Gastrocnemius medialis (tissue), 4 donors: ENCODE measurements around the gene BCAR1. TPM values are rescaled to one million over a fixed set of nuclear protein-coding genes. Genes with fewer than 3 reads are reported as not detected.

Experiments
- ATAC-seq, 2 donors: fragments of 150-250 bp; one replicate each; pipeline ENCODE4 v1.9.1; 2016
- DNase-seq, 2 donors: peaks; one replicate each; pipeline ENCODE4 v3.0.0-alpha.2; 2019
- H3K27ac ChIP-seq, 4 donors: fragments of 200-600 bp; sonication (generic); 1 replicate in 1 of 4; 2 replicates in 3 of 4; pipeline ENCODE4 v1.5.1; 2016 to 2018; ENCODE audit warnings: mild to moderate bottlenecking in 2 of 4, moderate library complexity in 1 of 4
- H3K27me3 ChIP-seq, 3 donors: fragments of 200-600 bp; sonication (generic) in 2 of 3; 1 replicate in 1 of 3; 2 replicates in 2 of 3; pipeline versions ENCODE4 v1.5.1 to v1.6.0; 2016 to 2019; ENCODE audit warnings: mild to moderate bottlenecking in 1 of 3, moderate library complexity in 1 of 3
- H3K36me3 ChIP-seq, 2 donors: fragments of 200-600 bp; sonication (generic) in 1 of 2; one replicate each; pipeline ENCODE4 v1.5.1; 2017 to 2018
- H3K4me1 ChIP-seq, 2 donors: fragments of 200-600 bp; sonication (generic) in 1 of 2; one replicate each; pipeline ENCODE4 v1.5.1; 2016 to 2017; ENCODE audit warnings: mild to moderate bottlenecking in 2 of 2
- H3K4me3 ChIP-seq, 4 donors: fragments of 200-600 bp; sonication (generic) in 3 of 4; 1 replicate in 1 of 4; 2 replicates in 3 of 4; pipeline ENCODE4 v1.5.1; 2016 to 2019; ENCODE audit warnings: mild to moderate bottlenecking in 2 of 4
- H3K9me3 ChIP-seq, 3 donors: fragments of 200-600 bp; sonication (generic) in 2 of 3; 1 replicate in 1 of 3; 2 replicates in 2 of 3; pipeline ENCODE4 v1.5.1; 2016 to 2019
- POLR2A ChIP-seq, 2 donors: fragments of 450-650 bp; IDR thresholded peaks; one replicate each; pipeline ENCODE4 v1.6.1; 2017; ENCODE audit warnings: antibody characterized with exemption in 2 of 2, mild to moderate bottlenecking in 2 of 2, moderate library complexity in 2 of 2
- in situ Hi-C, 4 donors: fragments of 200-750 bp; cut with MboI; loops; one replicate each; pipeline versions ENCODE4 v1.15.0 to v1.8.0; 2017; ENCODE audit warnings: low sequenced_read_pairs in 4 of 4
- intact Hi-C: fragments of 100-400 bp; cut with DNase I; formaldehyde crosslinking; loops from one replicate; pipeline ENCODE4 v1.15.1; 2023; ENCODE audit warnings: low total_unique reads
- total RNA-seq, 4 donors: library from RNA; depleted of rRNA; stranded (reverse); fragments of >200 nt; gene quantifications; one replicate each; pipeline versions ENCODE4 v1.1.0 to v1.2.3, GENCODE V29; 2016
- TF ChIP-seq, protein P1 (sequence below), 5 experiments: fragments of 450-650 bp in 3 of 5; fragments of 200-600 bp in 2 of 5; sonication (generic) in 2 of 5; IDR thresholded peaks in 4 of 5; conservative IDR thresholded peaks in 1 of 5; 1 replicate in 4 of 5; 2 replicates in 1 of 5; pipeline ENCODE4 v1.5.1; 2016 to 2019; ENCODE audit warnings: antibody characterized with exemption in 5 of 5, mild to moderate bottlenecking in 3 of 5, moderate library complexity in 3 of 5

Gene BCAR1
- total RNA-seq, 4 donors from 2014 or later = 101 to 153 (median 145) TPM

DNA sequence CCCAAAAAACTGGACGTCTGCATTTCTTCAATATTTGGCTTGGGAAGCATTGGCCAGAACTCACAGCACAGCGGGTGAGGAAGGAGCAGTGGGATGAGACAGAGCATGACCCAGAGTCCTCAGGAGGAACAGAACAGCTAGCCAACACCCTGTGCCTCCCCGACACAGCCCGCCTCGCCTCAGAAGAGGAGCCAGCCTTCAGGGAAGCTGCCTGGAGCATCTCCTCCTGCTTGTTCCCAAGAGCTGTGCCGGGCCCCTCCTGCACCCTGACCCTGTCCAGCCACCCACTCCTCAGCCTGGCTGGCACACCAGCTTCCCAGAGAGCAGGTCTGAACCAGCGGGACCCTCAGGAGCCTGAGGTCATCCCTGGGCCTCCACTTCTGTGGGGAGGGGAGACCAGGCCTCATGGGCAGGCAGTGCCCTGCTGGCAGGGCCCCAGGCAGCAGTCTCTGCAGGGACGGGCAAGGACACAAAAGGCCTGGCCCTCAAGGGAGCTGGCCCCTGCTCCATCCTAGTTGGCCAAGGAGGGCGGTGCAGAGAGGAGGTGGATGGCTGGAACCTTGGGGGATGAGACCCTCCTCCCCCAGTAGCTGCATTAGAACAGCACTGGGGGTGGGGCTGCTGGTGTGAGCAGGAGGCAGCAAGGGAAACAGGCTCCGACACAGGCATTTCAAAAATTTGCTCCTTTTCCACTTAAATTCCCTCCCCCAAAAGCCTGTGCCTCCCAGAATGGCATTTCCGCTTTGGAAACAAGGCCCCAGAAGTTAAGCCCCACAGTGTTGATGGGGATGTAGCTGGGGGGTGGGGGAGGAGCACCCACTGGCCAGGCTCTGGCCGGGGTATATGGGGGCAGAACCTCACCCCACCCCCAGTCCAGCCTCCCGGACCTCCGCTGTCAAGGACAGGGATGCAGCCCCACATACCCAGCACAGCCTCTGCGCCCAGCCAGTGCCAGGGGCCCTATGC, 1.8 kb upstream of the BCAR1 start:
- no peaks in the 10 kb centered on the region for H3K27me3 ChIP-seq

DNA sequence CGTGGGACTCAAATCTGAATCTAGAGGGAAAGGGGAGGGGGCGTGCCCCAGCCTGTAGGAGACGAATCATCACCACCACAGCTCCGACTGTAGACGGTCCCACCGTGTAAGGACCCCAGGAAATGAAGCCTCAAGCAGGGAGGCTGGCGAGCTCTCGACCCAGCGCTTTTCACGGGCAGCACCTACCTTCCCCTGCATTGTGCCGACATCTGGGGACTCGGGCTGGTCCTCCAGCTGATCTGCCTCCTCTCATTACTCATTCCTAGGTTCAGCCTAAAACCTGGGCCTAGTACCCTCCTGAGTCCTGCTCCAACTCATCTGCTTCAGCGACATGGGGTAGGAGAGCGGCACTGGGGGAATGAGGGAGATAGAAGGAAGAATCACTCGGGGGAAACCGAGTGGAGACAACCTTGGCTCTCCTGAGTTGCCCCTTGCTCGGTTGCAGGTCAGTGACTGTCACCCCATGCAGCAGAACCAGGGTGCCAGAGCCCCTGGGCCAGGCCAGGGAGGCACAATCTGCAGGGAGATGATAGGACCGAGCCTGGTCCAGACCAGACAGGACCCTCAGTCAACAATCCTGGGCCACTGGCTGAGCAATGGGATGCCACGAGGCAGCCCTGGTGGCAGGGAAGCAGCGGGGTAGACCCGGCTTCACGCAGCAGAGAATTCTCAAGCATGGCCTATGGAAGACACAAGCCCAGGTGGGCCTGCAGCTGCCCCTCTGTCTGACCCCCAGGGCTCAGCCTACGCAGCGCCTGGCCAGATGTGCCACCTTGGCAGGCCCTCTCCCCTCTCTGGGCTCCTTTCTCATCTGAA, 833 bp upstream of the BCAR1 start:
- no peaks in the 10 kb centered on the region for H3K36me3 ChIP-seq
- H3K27ac ChIP-seq = peak overlapping the region; percentile 97 to 99 (median 98)
- peak in 1 of 2 donors; percentile 17 for DNase-seq
- in situ Hi-C loops (no loop called here), intact Hi-C loops (no loop called here)
- H3K9me3 ChIP-seq = no peaks in the 10 kb centered on the region
- H3K27me3 ChIP-seq = no peaks in the 10 kb centered on the region
- peaks cover 87 to 90% of the 10 kb centered on the region in 2 donors for H3K4me1 ChIP-seq
- peak overlapping the region; percentile 40 to 75 (median 50) for H3K4me3 ChIP-seq
- ATAC-seq = no peak
- no peak for TF ChIP-seq POLR2A (IDR thresholded peaks at IDR 0.05)
- TF ChIP-seq, protein P1, sequence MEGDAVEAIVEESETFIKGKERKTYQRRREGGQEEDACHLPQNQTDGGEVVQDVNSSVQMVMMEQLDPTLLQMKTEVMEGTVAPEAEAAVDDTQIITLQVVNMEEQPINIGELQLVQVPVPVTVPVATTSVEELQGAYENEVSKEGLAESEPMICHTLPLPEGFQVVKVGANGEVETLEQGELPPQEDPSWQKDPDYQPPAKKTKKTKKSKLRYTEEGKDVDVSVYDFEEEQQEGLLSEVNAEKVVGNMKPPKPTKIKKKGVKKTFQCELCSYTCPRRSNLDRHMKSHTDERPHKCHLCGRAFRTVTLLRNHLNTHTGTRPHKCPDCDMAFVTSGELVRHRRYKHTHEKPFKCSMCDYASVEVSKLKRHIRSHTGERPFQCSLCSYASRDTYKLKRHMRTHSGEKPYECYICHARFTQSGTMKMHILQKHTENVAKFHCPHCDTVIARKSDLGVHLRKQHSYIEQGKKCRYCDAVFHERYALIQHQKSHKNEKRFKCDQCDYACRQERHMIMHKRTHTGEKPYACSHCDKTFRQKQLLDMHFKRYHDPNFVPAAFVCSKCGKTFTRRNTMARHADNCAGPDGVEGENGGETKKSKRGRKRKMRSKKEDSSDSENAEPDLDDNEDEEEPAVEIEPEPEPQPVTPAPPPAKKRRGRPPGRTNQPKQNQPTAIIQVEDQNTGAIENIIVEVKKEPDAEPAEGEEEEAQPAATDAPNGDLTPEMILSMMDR (IDR thresholded peaks at IDR 0.05 in 4 of 5, conservative IDR thresholded peaks at IDR 0.05 in 1 of 5) = no peak

More for the DNA sequence above, 1.8 kb upstream of the BCAR1 start:
- TF ChIP-seq, protein P1 (IDR thresholded peaks at IDR 0.05 in 4 of 5, conservative IDR thresholded peaks at IDR 0.05 in 1 of 5) = no peak
- no peak for TF ChIP-seq POLR2A (IDR thresholded peaks at IDR 0.05)
- Histone ChIP-seq H3K27ac (peak overlapping the region; percentile 97 to 99 (median 98)), H3K4me3 (no peak overlapping the region), H3K36me3 (no peaks in the 10 kb centered on the region), H3K4me1 (peaks cover 87 to 90% of the 10 kb centered on the region in 2 donors), H3K9me3 (no peaks in the 10 kb centered on the region)
- intact Hi-C loops = no loop called here
- peak in 1 of 2 donors; percentile 36 for DNase-seq
- in situ Hi-C loops = no loop called here
- ATAC-seq = no peak

DNA sequence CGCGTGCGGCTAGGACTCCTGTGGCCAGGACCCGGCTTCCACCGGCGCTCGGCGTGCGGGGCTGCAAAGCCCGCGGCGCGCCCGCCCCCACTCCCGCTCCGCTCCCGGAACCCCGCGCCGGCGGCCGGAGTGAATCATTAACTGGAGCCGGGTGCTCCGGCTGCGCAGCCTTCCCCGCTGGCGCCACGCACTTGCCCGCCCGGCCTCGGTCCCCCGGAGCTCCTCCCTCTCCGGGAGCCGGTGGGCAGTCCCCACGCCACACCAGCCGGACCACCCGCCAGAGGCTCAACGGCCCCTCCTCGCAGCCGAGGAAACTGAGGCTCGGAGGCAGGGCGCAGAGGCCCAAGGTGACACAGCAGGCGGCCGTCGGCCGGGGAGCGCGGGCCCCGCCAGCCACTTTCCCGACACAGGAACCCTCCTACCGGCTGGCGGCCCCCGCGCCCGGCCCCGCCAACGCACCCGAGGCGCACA, 580 bp downstream of the BCAR1 start:
- H3K27ac ChIP-seq = peak overlapping the region; percentile 97 to 99 (median 98)
- DNase-seq (peak in 1 of 2 donors; percentile 48), ATAC-seq (peak; percentile 7 to 8)
- in situ Hi-C loops (no loop called here), intact Hi-C loops (no loop called here)
- H3K36me3 ChIP-seq = no peaks in the 10 kb centered on the region
- peak overlapping the region; percentile 75 to 91 (median 88) for H3K4me3 ChIP-seq
- H3K9me3 ChIP-seq = no peaks in the 10 kb centered on the region
- no peaks in the 10 kb centered on the region for H3K27me3 ChIP-seq
- peaks cover 87 to 90% of the 10 kb centered on the region in 2 donors for H3K4me1 ChIP-seq
- TF ChIP-seq POLR2A (IDR thresholded peaks at IDR 0.05) = no peak
- TF ChIP-seq, protein P1 (IDR thresholded peaks at IDR 0.05 in 4 of 5, conservative IDR thresholded peaks at IDR 0.05 in 1 of 5) = no peak

DNA sequence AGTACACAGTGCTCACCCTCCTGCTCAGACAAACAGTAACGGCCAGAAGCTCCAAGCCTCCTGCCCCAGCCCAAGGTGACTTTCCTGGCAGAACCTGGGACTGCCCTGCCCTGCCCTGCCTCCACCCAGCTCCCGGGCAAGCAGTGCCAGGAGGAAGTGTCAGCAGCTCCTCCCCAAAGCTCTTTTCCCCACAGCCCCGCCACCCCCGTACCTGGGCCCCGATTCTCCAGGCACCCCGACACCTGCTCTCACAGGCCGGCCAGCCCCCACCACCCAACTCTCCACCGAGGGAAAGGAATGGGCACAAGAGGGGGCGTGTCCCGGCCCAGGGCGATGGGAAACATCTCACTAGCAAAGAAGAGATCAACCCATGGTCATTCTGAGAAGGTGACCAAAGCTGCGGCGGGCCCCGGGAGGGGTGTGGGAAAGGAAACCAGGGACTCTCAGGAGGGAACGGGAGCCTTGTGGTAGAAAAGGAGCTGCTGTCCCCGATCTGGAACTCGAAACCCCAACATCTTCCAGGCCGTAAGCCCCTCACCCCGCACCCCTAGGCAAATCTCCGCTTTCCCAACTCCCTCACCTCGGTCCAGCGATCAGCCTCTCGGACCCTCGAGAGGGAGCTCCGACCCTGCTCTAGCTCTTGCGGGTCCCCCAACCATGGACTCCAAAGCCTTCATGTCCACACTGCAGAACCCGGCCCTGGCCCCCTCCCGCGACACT, 1.2 kb downstream of the BCAR1 start:
- Histone ChIP-seq H3K9me3 (no peaks in the 10 kb centered on the region), H3K4me3 (peak overlapping the region; percentile 75 to 91 (median 88)), H3K4me1 (peaks cover 82 to 90% of the 10 kb centered on the region in 2 donors), H3K27ac (peak overlapping the region; percentile 97 to 99 (median 98)), H3K36me3 (no peaks in the 10 kb centered on the region), H3K27me3 (no peaks in the 10 kb centered on the region)
- TF ChIP-seq POLR2A (IDR thresholded peaks at IDR 0.05) = peak; percentile 32 to 45
- TF ChIP-seq, protein P1 (IDR thresholded peaks at IDR 0.05 in 4 of 5, conservative IDR thresholded peaks at IDR 0.05 in 1 of 5) = no peak
- ATAC-seq (peak; percentile 29 to 31), DNase-seq (peak; percentile 83 to 86)
- intact Hi-C loops (no loop called here), in situ Hi-C loops (no loop called here)
